ENCODE results near the gene XCL1.
"Not testable (repeated sequence)": the region's sequence is repeated elsewhere in the genome, so short reads cannot be mapped to it uniquely, and the experiment has no call there.

Gene XCL1

DNA sequence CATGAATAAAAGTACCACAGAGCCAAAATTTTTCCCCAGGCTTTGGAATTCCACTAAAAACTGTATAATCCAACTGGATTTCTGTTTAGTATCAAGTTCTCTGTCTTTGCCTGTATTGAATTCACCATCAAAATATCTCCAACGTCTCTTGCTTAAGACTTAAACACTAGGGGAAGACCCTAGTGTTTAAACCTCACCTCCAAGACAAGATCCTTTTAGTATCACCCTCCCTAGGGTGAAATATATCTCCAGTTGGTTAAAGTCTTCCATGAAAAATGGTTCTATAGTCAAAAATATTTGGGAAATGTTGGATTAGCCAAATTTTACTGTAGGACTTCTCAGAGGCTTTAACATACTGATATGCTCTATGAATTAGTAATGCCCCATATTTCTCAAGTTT lies 8.1 kb upstream of the XCL1 start:
- DNase-seq: no peak

- no peak for DNase-seq
These were observed 5.8 kb upstream of the XCL1 start for GRCh38 chr1:168570652-168571051.

DNA sequence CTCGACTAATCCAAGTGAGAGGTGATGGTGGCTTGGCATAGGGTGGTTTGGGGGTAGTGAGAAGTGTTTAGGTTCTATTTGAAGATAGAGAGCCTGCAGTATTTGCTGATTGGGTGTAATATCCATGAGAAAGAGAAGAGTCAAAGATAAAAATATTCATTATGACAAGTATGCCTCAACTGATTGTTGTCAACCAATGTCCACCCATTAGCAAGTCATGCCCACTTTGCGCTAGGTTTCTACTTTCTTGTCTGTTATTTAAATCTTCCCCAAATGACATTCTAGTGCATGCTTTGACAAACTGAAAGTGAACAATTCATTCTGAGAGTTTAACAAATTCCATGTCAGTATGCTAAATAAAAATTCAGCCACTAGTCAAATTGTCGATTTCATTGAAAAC lies 3.8 kb upstream of the XCL1 start:
- DNase-seq: no peak

- not testable (repeated sequence) for DNase-seq
These were observed 2.2 kb upstream of the XCL1 start for GRCh38 chr1:168574234-168574633.

DNA sequence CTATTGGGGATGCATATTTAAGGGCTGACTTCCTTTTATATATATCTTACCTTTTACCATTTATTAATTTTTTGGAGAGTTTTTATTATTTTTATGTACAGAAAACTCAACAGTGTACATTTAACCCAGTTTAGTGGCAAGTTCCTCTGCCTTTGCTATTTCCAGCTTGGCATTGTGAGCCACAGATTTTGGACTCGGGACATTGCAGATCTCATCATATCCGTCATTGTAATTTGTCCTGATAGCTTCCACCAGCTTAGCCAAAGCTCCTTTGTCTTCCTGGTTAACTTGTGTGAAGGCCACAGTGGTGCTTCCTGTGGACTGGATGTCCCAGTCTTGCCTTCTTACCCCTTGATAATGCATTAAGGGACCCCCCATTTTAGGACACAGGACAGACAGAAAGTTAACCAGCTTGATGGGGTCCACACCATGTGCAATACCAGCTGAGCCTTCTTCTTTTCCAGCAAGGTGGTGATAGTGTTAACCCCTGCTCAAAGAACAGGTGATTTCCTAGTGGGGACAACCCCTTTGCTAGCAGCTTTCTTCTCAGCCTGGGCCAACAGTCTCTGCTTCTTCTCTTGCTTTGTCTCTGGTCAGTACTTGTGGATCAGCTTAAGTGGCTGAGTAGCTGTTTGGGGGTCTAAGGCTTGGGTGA lies 2.3 kb downstream of the XCL1 start:
- DNase-seq: not testable (repeated sequence)

GRCh38 chr1:168580290-168580689 lies 3.9 kb downstream of the XCL1 start:
- DNase-seq: not testable (repeated sequence)

DNA sequence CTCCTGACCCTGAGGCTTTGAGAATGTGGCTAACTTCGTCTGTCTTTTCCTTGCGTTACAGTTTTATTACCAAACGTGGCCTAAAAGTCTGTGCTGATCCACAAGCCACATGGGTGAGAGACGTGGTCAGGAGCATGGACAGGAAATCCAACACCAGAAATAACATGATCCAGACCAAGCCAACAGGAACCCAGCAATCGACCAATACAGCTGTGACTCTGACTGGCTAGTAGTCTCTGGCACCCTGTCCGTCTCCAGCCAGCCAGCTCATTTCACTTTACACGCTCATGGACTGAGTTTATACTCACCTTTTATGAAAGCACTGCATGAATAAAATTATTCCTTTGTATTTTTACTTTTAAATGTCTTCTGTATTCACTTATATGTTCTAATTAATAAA lies 4.6 kb downstream of the XCL1 start:
- DNase-seq: not testable (repeated sequence)

- DNase-seq: no peak
These were observed 5.6 kb downstream of the XCL1 start for GRCh38 chr1:168581817-168582572.

DNA sequence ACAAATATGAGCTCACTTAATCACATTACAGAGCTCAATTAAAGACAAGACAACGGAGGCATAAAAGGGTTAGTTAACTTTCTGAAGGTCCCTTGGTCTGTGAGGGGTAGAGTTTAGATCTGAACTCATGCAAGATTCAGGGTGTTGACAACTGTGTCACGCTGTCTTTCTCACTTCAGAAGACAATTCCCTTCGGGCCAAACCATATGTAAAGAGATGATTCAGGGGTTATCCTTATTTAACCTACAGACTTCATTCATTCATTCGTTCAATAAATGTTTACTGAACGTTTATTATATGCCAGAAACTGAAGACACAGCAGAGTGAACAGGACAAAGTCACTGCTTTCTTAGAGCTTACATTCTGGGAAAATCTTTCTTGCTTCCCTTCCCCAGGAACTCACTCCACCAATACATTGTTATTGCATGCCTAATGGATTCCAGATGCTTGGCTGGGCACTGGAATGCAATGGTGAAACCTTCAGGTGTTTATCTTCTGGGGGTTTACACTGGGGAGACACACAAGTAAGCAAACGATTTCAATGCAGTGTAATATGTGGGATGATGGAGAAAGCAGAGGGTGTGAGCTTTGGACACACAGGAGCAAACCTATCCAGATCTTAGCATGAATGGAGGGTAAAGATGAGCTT lies 6.4 kb downstream of the XCL1 start:
- no peak for DNase-seq

- DNase-seq: no peak
These were observed 7.2 kb downstream of the XCL1 start for GRCh38 chr1:168583571-168583970.

DNA sequence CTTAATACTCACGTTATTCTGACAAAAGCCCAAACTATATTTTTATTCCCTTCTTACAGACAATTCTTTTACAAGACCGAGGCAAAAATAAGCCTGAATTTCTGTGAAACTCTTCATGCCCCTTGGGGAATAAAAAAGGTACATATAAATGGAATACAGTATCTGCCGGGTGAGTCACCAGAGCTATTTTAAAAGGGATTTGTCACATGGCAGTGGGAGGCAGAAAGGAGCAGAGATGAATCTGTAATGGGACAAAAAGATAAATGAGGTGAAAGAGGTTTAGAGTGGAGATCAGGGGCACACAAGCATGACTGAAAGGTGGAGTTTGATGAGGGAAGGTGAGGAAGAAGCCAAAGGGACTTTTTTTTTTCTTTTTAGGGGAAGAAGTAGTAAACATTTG lies 8.8 kb downstream of the XCL1 start:
- no peak for DNase-seq

- no peak for DNase-seq
These were observed 9.5 kb downstream of the XCL1 start for GRCh38 chr1:168585937-168586336.

DNA sequence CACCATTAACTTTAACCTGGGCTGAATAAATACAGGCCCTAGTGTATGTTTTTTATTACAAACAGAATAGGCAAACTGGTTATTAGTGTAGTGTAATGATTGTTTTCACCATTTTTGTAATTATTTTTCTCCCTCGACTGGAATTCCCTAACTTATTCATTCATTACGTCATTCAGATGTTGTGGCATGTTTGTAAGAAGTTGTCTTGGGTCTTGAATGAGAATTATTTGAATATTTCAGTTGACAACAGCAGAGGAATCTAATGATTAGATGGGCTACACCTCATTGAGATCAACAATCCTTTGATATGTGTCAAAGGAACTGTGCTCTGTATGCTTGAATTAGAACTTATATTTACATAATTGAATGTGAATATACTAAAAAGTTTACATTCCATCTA lies 12.8 kb downstream of the XCL1 start:
- DNase-seq: no peak

DNA sequence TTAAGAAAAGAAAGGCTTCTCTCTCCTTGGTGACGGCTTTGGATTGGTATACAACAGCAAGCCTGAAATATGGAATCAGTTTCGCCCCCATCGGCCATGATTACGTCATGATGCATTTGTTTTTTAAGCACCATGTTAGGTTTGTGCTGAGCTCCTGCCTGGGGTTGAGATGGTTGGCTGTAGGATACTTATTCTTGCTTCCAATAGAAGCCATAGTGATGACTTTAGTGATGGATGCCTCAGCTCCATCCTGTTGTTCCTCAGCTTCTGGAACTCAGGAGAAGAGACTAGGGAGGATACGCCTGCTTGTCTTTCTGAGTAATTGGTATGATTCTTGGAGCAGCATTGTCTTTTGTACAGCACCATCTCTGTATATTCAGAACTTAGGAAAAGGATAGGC lies 14.7 kb downstream of the XCL1 start:
- DNase-seq: no peak

DNA sequence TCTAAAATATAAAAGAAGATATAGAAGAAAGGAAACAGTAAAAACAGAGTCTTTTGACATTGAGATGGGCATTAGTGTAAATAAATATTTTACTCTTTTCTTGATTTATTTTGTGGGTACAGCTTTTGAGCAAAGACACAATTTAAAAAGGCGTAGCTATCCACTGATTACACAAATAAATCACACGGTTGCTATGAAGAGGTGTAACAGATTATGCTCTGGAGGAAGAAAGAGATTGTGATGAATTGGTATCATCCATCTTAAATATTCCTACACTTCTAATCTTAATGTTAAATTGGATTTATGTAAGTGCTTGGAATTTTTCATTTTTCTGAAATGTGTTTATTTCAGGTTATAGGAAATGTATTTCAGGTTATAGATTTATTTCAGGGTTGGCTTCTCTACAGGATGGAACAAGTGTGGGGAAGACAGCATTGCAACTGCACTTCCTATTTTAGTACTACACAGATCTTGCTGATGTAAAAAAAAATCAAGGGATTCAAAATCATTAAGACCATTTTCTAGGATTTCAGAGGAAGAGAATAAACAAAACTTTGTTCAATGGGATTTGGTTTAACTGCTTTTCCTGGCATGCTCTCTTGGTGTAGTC lies 15.3 kb downstream of the XCL1 start:
- no peak for DNase-seq

DNA sequence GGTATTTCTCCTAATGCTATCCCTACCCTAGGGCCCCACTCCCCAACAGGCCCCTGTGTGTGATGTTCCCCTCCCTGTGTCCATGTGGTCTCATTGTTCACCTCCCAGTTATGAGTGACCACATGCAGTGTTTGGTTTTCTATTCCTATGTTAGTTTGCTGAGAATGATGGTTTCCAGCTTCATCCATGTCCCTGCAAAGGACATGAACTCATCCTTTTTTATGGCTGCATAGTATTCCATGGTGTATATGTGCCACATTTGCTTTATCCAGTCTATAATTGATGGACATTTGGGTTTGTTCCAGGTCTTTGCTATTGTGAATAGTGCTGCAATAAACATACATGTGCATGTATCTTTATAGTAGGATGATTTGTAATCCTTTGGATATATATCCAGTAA lies 19.0 kb downstream of the XCL1 start:
- DNase-seq: not testable (repeated sequence)

GRCh38 chr1:168598125-168598524 lies 21.7 kb downstream of the XCL1 start:
- no peak for DNase-seq

DNA sequence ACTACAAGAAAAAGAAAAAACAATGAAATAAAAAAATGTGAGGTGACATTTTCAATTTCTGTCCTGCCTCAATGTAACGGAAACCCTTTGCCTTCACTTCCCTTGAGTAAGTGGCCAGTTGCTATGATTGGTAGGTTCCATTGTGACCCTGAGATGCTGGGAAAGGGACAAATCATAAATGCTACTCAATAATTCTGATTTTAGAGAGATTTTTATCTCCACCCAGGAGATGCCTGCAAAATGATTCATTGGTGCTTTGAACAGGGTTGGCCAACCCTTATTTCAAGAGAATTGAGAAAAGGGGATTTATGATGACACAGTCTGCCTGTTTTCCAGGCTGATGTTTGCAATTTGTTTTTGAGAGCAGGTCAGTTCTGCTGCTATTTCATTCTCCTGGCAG lies 22.5 kb downstream of the XCL1 start:
- no peak for DNase-seq

DNA sequence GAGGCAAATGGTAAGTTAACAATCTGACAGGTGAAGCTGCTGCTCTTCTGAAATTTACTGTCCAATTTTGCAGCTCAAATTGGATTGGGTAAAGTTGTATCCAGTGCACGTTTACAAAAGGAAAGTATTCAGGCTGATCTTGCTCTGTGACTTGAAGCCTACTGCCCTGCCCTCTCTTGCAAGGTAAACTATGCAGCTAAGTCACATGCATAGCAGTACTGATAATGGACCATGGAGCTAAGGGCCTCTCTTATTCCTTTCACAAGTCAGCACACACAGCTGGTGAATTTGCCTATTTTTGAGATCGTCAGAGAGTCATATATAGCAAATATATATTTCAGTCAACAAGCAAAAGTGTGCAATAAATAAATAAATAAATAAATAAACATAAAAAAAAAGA lies 23.2 kb downstream of the XCL1 start:
- no peak for DNase-seq

DNA sequence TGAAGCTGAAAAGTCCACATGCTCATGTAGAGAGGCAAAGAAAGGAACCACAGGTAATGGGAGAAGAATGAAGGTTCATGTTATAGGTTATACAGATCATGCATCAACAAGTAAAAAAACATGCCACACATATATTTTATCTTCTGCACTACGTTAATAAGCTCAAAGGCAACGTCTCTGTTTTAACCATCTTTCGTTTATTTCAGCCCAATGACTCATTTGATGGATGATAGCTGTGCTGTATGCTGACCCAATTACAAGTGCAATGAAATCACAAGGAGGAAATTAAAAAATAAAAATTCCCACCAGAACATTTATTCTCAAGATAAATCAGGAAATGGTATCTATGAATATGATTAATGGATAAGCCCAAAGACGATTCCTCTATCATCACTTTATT lies 24.6 kb downstream of the XCL1 start:
- DNase-seq: no peak

GRCh38 chr1:168603501-168604110 lies 27.2 kb downstream of the XCL1 start:
- no peak for DNase-seq

GRCh38 chr1:168605443-168605842 lies 29.0 kb downstream of the XCL1 start:
- DNase-seq: no peak

DNA sequence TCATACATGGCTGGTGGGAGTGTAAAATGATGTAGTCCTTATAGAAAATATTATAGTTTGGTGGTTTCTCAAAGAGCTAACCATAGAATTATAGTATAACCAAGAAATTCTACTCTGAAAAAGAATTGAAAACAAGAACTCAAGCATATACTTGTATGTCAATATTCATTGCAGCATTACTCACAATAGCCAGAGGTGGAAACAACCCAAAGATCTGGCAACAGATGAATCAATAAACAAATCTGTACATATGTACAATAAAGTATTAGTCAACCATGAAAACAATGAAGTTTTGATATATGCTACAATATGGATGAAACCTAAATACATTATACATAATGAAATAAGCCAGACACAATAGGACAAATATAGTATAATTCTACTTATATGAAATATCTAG lies 29.7 kb downstream of the XCL1 start:
- no peak for DNase-seq
